NT2/D1 (cell line): ENCODE results near the gene CFAP43.
"Not testable (repeated sequence)": the region's sequence is repeated elsewhere in the genome, so short reads cannot be mapped to it uniquely, and the experiment has no call there.

Experiments
- DNase-seq: peaks from one replicate; pipeline ENCODE4 v3.0.0-alpha.2; 2011; ENCODE audit warnings: low read depth, low spot score
- H3K27me3 ChIP-seq: 2 replicates; pipeline ENCODE4 v1.6.0; 2011; ENCODE audit warnings: mild to moderate bottlenecking; ENCODE audit not compliant: insufficient read length, insufficient read depth
- H3K36me3 ChIP-seq: 2 replicates; pipeline ENCODE4 v1.6.1; 2011; ENCODE audit warnings: mild to moderate bottlenecking, low read length, mixed read lengths; ENCODE audit not compliant: insufficient read depth, insufficient read length
- H3K4me1 ChIP-seq: 2 replicates; pipeline ENCODE4 v1.5.1; 2011; ENCODE audit not compliant: insufficient read depth, insufficient read length
- H3K4me3 ChIP-seq: 2 replicates; pipeline ENCODE4 v1.5.1; 2011; ENCODE audit warnings: low read depth; ENCODE audit not compliant: insufficient read length
- H3K9ac ChIP-seq: 2 replicates; pipeline ENCODE4 v1.6.0; 2011; ENCODE audit warnings: low read depth; ENCODE audit not compliant: insufficient read length
- H3K9me3 ChIP-seq: 2 replicates; pipeline ENCODE4 v1.5.1; 2011; ENCODE audit warnings: mild to moderate bottlenecking, low read length; ENCODE audit not compliant: insufficient read depth
- SUZ12 ChIP-seq: IDR thresholded peaks from 2 replicates; pipeline ENCODE4 v1.6.1; 2011; ENCODE audit not compliant: insufficient read length, insufficient read depth; ENCODE audit errors: extremely low read depth
- YY1 ChIP-seq: IDR thresholded peaks from 2 replicates; pipeline ENCODE4 v1.6.1; 2011; ENCODE audit not compliant: insufficient read length, insufficient read depth
- ZNF274 ChIP-seq: IDR thresholded peaks from 2 replicates; pipeline ENCODE4 v1.6.1; 2011; ENCODE audit warnings: mild to moderate bottlenecking, low read depth, low read length

CFAP43 gene

DNA sequence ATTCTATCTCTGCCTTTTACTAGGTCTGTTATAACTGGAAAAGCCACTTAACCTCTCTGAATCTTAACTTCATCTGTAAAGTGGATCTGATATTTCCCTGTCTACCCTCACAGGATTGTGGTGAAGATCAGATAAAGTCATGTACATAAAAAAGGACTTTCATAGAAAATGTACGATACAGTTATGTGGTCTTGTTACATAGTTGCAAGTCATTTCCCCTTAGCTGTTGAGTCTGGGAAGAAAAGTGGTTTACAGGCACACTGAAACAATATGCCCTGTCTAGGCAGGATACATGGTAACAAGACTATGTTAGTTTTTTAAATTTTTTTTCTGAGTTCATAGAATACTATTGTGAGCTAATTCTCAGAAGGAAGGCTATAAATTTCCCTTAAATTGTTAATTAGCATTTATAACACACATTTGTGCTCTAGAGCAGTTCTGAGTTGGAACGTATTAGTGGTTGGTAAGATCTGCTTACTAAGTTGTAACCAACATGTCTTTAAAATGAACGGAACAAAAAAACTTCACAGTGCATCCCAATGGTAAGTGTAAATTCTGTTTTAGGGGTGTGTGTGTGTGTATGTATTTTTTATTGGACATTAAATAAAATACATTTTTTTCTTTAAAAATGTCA is 15.5 kb upstream of the CFAP43 start:
- no peaks in the 10 kb centered on the region for H3K36me3 ChIP-seq
- no peak overlapping the region for H3K9ac ChIP-seq
- peaks cover 35% of the 10 kb centered on the region for H3K9me3 ChIP-seq
- DNase-seq, result no peak
- no peaks in the 10 kb centered on the region for H3K4me1 ChIP-seq
- H3K27me3 ChIP-seq, result no peaks in the 10 kb centered on the region
- no peak for TF ChIP-seq YY1
- TF ChIP-seq SUZ12, result no peak
- TF ChIP-seq ZNF274, result no peak
- no peak overlapping the region for H3K4me3 ChIP-seq

DNA sequence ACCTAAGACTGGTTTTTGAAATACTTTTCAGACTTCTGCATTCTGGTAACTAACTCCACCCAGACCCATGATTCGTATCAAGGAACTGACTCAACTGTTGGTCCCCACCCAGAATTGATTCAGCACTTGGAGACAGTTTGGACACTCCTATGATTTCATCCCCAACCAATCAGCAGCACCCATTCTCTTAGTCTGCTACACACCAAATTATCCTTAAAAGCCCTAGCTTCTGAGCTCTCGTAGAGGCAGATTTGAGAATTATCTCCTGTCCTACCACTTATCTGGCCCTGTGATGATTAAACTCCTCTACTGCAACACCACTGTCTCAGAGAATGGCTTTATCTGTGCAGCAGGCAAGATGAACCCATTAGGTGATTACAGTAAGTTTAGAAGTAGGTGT is 14.8 kb upstream of the CFAP43 start:
- peaks cover 30% of the 10 kb centered on the region for H3K9me3 ChIP-seq
- no peaks in the 10 kb centered on the region for H3K4me1 ChIP-seq
- H3K4me3 ChIP-seq, result no peak overlapping the region
- H3K9ac ChIP-seq, result no peak overlapping the region
- no peak for DNase-seq
- H3K36me3 ChIP-seq, result no peaks in the 10 kb centered on the region
- TF ChIP-seq YY1 (no peak), SUZ12 (no peak), ZNF274 (no peak)
- H3K27me3 ChIP-seq, result no peaks in the 10 kb centered on the region

DNA sequence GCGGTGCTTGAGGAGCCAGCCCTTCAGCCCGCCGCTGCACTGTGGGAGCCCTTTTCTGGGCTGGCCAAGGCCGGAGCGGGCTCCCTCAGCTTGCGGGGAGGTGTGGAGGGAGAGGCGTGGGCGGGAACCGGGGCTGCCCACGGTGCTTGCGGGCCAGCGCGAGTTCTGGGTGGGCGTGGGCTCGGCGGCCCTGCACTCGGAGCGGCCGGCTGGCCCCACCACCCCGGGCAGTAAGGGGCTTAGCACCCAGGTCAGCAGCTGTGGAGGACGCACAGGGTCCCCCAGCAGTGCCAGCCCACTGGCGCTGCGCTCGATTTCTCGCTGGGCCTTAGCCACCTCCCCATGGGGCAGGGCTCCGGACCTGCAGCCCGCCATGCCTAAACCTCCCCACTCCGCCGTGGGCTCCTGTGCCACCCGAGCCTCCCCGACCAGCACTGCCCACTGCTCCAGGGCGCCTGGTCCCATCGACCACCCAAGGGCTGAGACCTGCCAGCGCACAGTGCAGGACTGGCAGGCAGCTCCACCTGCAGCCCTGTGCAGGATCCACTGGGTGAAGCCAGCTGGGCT is 13.0 kb upstream of the CFAP43 start:
- Histone ChIP-seq H3K36me3 (no peaks in the 10 kb centered on the region), H3K9me3 (peaks cover 30% of the 10 kb centered on the region), H3K9ac (no peak overlapping the region), H3K4me1 (no peaks in the 10 kb centered on the region), H3K27me3 (no peaks in the 10 kb centered on the region), H3K4me3 (no peak overlapping the region)
- TF ChIP-seq YY1, result no peak
- no peak for TF ChIP-seq SUZ12
- TF ChIP-seq ZNF274, result no peak
- DNase-seq, result no peak

DNA sequence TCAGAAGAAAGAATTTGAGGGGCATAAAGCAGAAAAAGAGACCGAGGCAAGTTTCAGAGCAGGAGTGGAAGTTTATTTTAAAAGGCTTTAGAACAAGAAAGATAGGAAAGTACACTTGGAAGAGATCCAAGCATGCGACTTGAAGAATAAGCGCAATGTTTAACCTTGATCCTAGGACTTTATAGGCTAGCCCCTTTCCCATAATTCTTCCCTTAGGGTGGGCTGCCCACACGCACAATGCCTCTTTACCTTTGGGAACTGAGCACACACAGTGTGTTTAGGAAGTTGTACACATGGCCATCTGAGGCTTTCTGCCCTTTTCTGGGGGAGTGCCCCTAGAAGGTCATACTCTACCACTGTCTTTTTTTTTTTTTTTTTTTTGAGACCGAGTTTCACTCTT is 11.3 kb upstream of the CFAP43 start:
- Histone ChIP-seq H3K9me3 (peaks cover 27% of the 10 kb centered on the region), H3K9ac (no peak overlapping the region), H3K27me3 (no peaks in the 10 kb centered on the region), H3K4me1 (no peaks in the 10 kb centered on the region), H3K36me3 (no peaks in the 10 kb centered on the region), H3K4me3 (no peak overlapping the region)
- no peak for DNase-seq
- no peak for TF ChIP-seq YY1
- no peak for TF ChIP-seq SUZ12
- no peak for TF ChIP-seq ZNF274

DNA sequence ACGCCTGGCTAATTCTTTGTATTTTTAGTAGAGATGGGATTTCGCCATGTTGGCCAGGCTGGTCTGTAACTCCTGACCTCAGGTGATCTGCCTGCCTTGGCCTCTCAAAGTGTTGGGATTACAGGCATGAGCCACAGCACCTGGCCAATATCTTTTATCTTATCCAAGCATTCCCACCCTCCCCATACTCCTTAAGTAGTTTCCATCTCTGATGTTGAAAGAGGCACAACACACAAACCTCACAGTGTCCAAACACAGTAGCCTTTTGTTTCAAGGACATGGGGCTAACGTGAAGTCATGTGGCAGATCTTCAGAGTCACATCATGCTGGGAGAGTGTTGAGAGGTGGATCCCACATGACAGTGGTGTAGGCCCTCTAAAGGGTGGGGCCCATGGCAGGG is 10.8 kb upstream of the CFAP43 start:
- H3K4me1 ChIP-seq, H3K4me3 ChIP-seq, H3K9ac ChIP-seq, DNase-seq, H3K27me3 ChIP-seq, H3K36me3 ChIP-seq: not testable (repeated sequence)
- peaks cover 24% of the 10 kb centered on the region for H3K9me3 ChIP-seq

DNA sequence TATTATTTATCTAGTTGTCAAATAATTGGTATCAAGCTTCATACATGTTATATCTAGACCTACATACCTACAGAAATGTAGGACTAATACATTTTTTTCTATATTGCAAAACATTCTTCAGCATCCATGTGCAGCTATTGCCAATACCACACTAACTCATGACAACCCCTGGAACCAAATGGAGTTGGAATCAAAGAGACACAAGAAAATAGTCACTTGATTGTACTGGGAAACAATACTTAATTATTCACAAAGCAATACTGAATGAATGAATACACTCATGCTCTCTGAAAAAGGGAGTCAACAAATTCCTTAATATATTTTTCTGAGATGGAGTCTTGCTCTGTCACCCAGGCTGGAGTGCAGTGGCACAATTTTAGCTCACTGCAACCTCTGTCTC is 10.4 kb upstream of the CFAP43 start:
- no peak overlapping the region for H3K9ac ChIP-seq
- H3K9me3 ChIP-seq, result peaks cover 24% of the 10 kb centered on the region
- no peak for DNase-seq
- no peaks in the 10 kb centered on the region for H3K27me3 ChIP-seq
- no peaks in the 10 kb centered on the region for H3K36me3 ChIP-seq
- no peaks in the 10 kb centered on the region for H3K4me1 ChIP-seq
- TF ChIP-seq ZNF274 (no peak), SUZ12 (no peak)
- H3K4me3 ChIP-seq, result no peak overlapping the region

DNA sequence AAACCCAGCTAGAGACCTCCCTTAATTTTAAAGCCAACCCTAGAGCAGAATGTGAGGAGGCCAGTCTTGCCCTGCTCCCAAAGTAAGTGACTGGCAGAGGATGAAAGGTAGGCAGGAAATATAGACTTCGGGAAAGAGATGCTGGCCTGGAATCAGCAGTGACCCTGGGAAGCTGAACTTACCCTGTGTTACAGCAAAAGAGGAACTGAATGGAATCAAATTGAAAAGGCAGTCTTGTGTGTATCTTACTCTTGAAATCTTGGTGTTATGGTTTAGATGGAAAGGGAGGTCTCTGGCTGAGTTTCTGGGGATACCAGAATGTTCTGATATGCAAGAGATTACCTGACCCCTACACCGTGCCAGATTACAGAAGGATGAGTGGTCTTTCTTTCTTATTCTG is 7.9 kb upstream of the CFAP43 start:
- DNase-seq, result no peak
- no peak for TF ChIP-seq SUZ12
- no peak for TF ChIP-seq YY1
- TF ChIP-seq ZNF274, result no peak
- H3K27me3 ChIP-seq, result no peaks in the 10 kb centered on the region
- H3K36me3 ChIP-seq, result no peaks in the 10 kb centered on the region
- H3K9me3 ChIP-seq, result peaks cover 2% of the 10 kb centered on the region; the same call in 1 of the 2 replicates
- no peak overlapping the region for H3K9ac ChIP-seq
- H3K4me1 ChIP-seq, result no peaks in the 10 kb centered on the region
- H3K4me3 ChIP-seq, result no peak overlapping the region
